GM18870 (cell line): ENCODE data around the gene NKX2-2.

Experiments used
- ATAC-seq: cut with Tn5 transposase; IDR thresholded peaks from one replicate; pipeline ENCODE4 v1.9.1; 2021; ENCODE audit warnings: moderate library complexity; ENCODE audit not compliant: unreplicated experiment

NKX2-2 gene

DNA sequence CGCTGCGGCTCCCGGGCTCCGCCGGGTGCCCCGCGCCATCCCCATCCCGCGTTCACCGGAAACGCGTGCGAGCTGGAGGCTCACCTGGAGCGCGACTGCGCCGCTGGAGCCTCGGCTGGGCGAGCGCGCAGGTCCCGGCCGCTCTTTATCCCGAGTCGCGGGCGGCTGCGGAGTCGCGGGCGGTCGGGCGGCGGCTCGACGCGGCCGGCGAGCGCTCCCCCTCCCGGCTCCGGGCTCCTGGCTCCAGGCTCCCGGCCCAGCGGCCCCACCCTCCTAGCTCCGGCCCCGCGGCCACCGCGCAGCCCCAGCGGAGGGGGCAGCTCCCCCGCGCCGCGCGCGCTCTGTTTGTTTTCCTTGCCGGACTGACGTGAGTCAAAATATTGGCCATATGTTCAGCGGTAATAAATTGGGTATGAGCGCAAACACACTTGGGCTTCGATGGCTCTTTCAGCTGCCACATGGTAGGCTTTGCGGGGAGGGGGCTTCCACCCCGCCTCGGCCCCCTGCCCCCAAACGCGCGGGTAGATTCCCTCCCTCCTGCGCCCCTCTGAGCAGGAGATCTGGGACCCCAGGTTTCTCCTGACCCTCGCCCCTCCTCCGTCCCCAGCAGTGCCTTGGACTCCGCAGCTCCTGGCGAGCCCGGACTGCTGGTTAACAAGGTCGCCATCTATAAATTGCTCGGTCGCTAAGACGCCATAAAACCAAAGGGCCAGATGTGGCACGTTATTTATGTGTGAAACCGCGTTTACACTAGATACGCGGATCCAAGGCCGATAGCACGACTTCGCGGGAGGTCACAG, 8.8 kb upstream of the NKX2-2 start:
- ATAC-seq = no peak

- ATAC-seq = no peak
These were observed 8.0 kb upstream of the NKX2-2 start for GRCh38 chr20:21521596-21522480.

DNA sequence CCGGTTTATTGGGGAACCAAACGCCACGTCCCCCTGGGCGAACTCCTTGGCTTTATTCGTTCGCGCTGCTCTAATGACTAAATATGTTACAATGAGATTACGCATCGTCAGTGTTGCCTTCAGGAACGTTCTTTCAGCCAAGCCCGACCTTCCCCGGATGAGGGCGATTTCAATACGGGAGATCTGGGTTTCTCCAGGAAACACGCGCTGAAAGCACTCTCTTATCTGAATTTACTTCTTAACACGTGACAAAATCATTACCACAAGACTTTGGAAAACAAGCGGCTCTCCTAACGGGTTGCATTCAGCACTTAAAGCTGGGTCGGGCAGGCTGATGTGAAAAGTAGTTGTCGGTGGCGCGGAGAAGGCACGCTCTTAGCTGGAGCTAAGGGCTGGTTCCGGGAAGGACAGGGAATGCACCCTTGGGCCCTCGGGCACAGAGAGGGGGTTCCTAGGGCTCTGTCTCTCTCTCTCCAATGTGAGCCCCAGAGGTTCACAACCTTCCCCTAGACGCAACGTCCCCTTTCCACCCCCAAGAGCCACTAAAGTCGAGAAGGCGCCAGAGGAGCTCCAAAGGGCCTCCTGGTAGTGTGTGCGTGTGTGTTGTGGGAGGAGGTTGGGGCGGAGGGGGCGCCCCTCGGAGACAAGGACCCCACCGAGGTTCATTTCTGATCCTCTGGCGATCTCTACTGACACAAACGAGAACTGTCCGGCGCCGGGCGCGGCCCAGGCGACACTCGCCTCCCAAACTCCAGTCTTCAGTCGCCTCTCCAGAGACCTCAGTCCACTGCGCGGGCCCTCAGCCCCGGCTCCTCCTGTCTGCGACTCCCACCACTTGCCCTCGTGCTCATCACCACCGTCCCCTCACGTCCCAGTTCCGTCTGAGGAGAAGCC, 7.1 kb upstream of the NKX2-2 start:
- ATAC-seq = no peak

DNA sequence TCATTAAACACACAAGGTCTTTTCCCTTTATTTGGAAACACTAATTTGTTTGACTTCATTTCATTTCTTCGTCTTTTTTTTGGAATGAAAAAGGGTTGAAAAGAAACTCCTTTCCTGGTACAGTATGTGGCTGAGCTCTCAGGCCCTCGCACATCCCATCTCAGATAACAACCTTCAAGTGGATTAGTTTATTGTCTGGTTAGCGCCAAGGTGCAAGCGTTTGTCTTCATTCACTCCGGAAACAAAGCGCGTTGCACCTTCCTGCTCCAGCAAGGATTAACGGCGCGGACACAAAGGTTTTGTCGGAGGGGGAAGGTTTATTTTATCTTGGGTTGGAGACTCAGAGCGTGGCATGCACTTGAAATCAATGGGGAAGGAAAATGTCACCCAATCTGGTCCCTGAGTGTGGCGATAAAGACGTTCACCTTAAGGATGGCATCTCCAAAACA, 5.3 kb upstream of the NKX2-2 start:
- ATAC-seq = no peak

DNA sequence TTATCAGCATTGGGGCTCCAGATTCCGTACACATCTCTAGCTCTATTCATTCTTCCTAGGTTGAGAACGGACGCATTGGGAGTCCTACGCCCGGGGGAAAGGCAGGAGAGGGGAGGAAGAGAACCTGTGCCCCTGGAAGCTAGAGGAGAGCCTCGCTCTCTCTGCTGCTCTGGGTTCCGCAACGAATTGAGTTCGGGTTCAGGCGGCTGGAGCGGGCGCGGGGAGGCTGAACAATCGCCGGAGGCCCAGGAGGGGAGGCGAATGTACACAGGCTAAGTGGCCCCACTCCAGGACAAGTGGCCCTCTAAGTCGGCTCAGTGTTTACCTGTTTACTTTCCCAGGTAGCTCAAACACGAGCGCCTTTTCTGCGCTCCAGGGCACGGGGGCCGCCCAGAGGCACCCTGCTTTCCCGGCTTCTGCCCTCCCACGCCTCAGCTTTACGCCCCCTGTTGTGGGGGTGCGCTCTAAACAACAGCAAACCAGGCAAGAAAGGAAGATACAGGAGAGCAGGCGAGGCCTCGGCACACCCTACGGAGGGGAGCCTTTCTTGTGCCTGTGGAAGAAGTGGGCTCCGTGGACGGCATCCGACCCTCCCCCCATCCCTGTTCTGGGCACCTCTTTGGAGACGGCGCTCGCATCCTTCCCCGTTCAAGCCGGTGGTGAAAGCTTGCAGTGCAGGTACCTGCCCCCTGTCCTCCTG, 4.6 kb upstream of the NKX2-2 start:
- no peak for ATAC-seq

- ATAC-seq = no peak
These were observed 3.9 kb upstream of the NKX2-2 start for GRCh38 chr20:21517566-21518277.

- ATAC-seq = no peak
These were observed 3.1 kb upstream of the NKX2-2 start for GRCh38 chr20:21516861-21517565.

DNA sequence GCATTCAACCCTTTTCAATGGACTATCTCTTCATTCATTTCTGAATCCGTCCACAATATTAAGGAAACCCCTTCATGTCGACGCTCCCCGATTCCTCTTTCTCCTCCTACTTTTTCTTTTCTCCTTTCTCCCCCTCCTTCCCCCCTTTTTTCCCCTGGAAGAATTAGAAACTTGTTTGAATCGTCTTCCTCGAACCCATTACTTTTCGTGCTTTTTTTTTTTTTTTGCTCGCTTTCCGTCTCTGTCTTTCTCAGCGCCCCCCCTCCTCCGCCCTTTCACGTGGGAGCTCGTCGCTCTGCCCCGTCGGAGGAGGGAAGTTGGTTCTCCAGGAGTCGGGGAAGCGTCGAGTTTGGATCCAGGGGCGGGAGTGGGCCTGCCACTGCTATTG, 2.3 kb upstream of the NKX2-2 start:
- no peak for ATAC-seq

- no peak for ATAC-seq
These were observed 1.7 kb upstream of the NKX2-2 start for GRCh38 chr20:21515300-21516179.

DNA sequence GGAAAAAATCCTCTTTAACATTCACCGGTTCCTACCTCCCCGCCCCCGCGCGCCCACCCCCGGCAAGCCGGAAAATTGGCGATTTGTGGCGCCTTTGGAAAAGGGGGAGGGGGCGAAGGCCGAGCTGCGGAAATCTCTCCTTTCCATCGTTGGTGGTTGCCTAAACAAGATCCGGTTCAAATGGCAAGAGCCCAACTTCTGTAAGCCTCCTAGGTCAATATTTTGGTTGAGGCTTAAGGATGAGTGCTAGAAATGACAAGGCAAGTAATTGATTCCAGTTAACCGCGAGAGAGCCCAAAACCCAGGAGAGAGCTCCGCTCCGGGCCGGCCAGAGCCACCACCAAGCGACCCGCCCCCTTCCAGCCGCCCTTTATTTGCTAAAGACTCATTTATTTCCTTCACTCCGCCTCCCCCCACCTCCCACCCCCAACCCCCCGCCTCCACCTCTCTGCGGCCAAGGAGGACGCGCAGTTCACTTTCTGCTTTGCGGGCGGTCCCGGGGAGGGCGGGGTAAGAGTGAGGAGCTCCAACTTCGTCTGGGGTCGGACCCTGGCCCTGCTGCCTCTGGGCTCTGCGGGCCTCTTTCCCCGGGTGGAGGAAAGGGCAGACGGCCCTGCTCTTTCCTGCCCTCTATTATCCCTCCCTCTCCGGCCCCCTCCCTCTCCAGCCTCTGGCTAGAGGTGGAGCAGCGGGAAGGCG, 838 bp upstream of the NKX2-2 start:
- ATAC-seq = no peak

- ATAC-seq = no peak
These were observed 642 bp downstream of the NKX2-2 start for GRCh38 chr20:21513181-21513663.

- ATAC-seq = no peak
These were observed 1.2 kb downstream of the NKX2-2 start for GRCh38 chr20:21512634-21513180.

GRCh38 chr20:21511850-21512633, 1.8 kb downstream of the NKX2-2 start:
- no peak for ATAC-seq

- no peak for ATAC-seq
These were observed 2.4 kb downstream of the NKX2-2 start for GRCh38 chr20:21511485-21511849.

GRCh38 chr20:21510414-21511384, 3.2 kb downstream of the NKX2-2 start:
- ATAC-seq = no peak
